ENCODE results near the gene RAB40C.

DNA sequence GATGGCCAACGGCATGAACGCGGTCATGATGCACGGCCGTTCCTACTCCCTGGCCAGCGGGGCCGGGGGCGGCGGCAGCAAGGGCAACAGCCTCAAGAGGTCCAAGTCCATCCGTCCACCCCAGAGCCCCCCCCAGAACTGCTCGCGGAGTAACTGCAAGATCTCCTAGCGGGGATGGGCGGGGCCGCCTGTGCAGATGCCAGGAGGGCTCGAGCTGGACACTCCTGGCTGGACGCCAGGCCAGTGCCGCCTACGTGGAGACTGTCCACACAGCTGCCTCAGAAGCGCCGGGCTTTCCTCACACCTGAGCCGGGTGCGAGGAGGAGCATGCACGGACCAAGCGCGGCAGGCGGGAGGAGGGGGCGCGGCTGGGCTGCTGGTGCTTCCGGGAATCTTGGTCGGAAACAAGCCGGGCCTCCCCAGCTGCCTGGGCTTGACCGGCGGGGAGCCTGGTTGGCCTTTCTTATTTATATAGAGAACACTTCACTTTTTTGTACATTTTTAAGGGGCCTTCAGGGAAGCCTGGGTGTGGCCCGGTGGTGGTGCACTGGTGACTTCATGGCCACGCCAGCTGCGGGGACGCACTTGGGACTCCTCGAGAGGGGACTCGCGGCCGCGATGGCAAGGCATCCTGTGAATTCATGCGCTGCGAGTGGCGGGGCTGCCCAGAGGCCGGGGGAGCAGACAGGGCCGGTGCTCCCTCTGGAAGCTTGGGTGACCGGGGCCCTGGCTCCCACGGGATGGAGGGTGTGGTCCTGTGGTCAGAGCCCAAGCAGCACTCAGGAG, 37.8 kb downstream of the RAB40C start:
- TF ChIP-seq, protein P1, sequence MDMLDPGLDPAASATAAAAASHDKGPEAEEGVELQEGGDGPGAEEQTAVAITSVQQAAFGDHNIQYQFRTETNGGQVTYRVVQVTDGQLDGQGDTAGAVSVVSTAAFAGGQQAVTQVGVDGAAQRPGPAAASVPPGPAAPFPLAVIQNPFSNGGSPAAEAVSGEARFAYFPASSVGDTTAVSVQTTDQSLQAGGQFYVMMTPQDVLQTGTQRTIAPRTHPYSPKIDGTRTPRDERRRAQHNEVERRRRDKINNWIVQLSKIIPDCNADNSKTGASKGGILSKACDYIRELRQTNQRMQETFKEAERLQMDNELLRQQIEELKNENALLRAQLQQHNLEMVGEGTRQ (IDR thresholded peaks at IDR 0.05; ENCODE audit: borderline replicate concordance, low read depth, low read length): no peak
- no peak for TF ChIP-seq SMC3 (IDR thresholded peaks at IDR 0.05; ENCODE audit: borderline replicate concordance, low read length)
- no peak for TF ChIP-seq POLR2A (IDR thresholded peaks at IDR 0.05; ENCODE audit: low read depth, low read length)
- no peak for TF ChIP-seq FOXK2 (IDR thresholded peaks at IDR 0.05)
- no peak for TF ChIP-seq EZH2 (IDR thresholded peaks at IDR 0.05; ENCODE audit: borderline replicate concordance, control insufficient read depth, low read depth, low read length)
- TF ChIP-seq, protein P2, sequence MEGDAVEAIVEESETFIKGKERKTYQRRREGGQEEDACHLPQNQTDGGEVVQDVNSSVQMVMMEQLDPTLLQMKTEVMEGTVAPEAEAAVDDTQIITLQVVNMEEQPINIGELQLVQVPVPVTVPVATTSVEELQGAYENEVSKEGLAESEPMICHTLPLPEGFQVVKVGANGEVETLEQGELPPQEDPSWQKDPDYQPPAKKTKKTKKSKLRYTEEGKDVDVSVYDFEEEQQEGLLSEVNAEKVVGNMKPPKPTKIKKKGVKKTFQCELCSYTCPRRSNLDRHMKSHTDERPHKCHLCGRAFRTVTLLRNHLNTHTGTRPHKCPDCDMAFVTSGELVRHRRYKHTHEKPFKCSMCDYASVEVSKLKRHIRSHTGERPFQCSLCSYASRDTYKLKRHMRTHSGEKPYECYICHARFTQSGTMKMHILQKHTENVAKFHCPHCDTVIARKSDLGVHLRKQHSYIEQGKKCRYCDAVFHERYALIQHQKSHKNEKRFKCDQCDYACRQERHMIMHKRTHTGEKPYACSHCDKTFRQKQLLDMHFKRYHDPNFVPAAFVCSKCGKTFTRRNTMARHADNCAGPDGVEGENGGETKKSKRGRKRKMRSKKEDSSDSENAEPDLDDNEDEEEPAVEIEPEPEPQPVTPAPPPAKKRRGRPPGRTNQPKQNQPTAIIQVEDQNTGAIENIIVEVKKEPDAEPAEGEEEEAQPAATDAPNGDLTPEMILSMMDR (IDR thresholded peaks at IDR 0.05 in 2 of 3, conservative IDR thresholded peaks at IDR 0.05 in 1 of 3; ENCODE audit: control insufficient read depth in 2 of 3, extremely low read depth in 1 of 3, insufficient read depth in 1 of 3, low read depth in 3 of 3, low read length in 3 of 3): no peak
- TF ChIP-seq, protein P3, sequence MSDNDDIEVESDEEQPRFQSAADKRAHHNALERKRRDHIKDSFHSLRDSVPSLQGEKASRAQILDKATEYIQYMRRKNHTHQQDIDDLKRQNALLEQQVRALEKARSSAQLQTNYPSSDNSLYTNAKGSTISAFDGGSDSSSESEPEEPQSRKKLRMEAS (IDR thresholded peaks at IDR 0.05; ENCODE audit: low read depth, low read length): no peak
- TF ChIP-seq, protein P4, sequence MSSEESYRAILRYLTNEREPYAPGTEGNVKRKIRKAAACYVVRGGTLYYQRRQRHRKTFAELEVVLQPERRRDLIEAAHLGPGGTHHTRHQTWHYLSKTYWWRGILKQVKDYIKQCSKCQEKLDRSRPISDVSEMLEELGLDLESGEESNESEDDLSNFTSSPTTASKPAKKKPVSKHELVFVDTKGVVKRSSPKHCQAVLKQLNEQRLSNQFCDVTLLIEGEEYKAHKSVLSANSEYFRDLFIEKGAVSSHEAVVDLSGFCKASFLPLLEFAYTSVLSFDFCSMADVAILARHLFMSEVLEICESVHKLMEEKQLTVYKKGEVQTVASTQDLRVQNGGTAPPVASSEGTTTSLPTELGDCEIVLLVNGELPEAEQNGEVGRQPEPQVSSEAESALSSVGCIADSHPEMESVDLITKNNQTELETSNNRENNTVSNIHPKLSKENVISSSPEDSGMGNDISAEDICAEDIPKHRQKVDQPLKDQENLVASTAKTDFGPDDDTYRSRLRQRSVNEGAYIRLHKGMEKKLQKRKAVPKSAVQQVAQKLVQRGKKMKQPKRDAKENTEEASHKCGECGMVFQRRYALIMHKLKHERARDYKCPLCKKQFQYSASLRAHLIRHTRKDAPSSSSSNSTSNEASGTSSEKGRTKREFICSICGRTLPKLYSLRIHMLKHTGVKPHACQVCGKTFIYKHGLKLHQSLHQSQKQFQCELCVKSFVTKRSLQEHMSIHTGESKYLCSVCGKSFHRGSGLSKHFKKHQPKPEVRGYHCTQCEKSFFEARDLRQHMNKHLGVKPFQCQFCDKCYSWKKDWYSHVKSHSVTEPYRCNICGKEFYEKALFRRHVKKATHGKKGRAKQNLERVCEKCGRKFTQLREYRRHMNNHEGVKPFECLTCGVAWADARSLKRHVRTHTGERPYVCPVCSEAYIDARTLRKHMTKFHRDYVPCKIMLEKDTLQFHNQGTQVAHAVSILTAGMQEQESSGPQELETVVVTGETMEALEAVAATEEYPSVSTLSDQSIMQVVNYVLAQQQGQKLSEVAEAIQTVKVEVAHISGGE (CRISPR knock-in tag; IDR thresholded peaks at IDR 0.05): no peak
- no peak for TF ChIP-seq EGR1 (IDR thresholded peaks at IDR 0.05; ENCODE audit: borderline replicate concordance in 1 of 2, low read depth in 2 of 2, low read length in 2 of 2)
